ENCODE measurements around the gene TNFRSF21.

GRCh38 chr6:47229255-47229654 is 80.5 kb downstream of the TNFRSF21 start:
- TF ChIP-seq EZH2 (IDR thresholded peaks at IDR 0.05; ENCODE audit: borderline replicate concordance, insufficient read depth, low read length, poor library complexity, severe bottlenecking) (no peak), SMC3 (conservative IDR thresholded peaks at IDR 0.05; ENCODE audit: poor library complexity) (no peak)

Data from neural cell (in vitro differentiated cells).